Measurements from ENCODE around the gene RNF31.

The RNF31 gene

DNA sequence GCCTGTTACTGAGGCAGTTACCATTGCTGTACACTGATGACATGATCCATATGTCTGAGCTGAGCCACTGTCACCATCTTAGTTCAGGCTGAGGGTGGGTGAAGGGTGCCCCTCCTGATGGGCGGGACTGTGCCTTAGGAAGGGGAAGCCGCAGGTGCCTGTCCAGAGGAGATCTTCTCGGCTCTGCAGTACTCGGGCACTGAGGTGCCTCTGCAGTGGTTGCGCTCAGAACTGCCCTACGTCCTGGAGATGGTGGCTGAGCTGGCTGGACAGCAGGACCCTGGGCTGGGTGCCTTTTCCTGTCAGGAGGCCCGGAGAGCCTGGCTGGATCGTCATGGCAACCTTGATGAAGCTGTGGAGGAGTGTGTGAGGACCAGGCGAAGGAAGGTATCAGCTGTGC lies 3.7 kb downstream of the RNF31 start:
- Histone ChIP-seq H3K36me3 (ENCODE audit: insufficient read depth, low read length) (peaks cover 42% of the 10 kb centered on the region; the same call in 1 of the 2 replicates), H3K9ac (ENCODE audit: low read depth, low read length, poor library complexity, severe bottlenecking) (no peak overlapping the region), H3K4me2 (ENCODE audit: low read depth, low read length, poor library complexity, severe bottlenecking) (no peak overlapping the region), H3K79me2 (ENCODE audit: insufficient read depth, low read length) (peaks cover 44% of the 10 kb centered on the region), H3F3A (ENCODE audit: low read depth) (0 out of 2 replicates have a peak, but pooled peaks cover 2% of the 10 kb centered on the region), H3K9me2 (replicated peaks; ENCODE audit: low read depth, low read length) (no peaks in the 10 kb centered on the region), H3K4me1 (ENCODE audit: insufficient read depth, low read length, poor library complexity, severe bottlenecking) (peaks cover 15% of the 10 kb centered on the region), H3K27me3 (ENCODE audit: insufficient read depth, low read length, poor library complexity, severe bottlenecking) (no peaks in the 10 kb centered on the region), H2AFZ (ENCODE audit: low read length) (no peak overlapping the region), H3K9me3 (ENCODE audit: insufficient read depth, low read depth, low read length) (no peaks in the 10 kb centered on the region), H3K4me3 (ENCODE audit: low read length, poor library complexity, severe bottlenecking) (no peak overlapping the region), H4K20me1 (ENCODE audit: insufficient read depth, low read length, poor library complexity, severe bottlenecking) (peaks cover 22% of the 10 kb centered on the region)
- TF ChIP-seq, protein P1, sequence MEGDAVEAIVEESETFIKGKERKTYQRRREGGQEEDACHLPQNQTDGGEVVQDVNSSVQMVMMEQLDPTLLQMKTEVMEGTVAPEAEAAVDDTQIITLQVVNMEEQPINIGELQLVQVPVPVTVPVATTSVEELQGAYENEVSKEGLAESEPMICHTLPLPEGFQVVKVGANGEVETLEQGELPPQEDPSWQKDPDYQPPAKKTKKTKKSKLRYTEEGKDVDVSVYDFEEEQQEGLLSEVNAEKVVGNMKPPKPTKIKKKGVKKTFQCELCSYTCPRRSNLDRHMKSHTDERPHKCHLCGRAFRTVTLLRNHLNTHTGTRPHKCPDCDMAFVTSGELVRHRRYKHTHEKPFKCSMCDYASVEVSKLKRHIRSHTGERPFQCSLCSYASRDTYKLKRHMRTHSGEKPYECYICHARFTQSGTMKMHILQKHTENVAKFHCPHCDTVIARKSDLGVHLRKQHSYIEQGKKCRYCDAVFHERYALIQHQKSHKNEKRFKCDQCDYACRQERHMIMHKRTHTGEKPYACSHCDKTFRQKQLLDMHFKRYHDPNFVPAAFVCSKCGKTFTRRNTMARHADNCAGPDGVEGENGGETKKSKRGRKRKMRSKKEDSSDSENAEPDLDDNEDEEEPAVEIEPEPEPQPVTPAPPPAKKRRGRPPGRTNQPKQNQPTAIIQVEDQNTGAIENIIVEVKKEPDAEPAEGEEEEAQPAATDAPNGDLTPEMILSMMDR (conservative IDR thresholded peaks at IDR 0.05; ENCODE audit: low read length), result no peak
- no peak for TF ChIP-seq EZH2phosphoT487 (IDR thresholded peaks at IDR 0.05; ENCODE audit: borderline replicate concordance)

DNA sequence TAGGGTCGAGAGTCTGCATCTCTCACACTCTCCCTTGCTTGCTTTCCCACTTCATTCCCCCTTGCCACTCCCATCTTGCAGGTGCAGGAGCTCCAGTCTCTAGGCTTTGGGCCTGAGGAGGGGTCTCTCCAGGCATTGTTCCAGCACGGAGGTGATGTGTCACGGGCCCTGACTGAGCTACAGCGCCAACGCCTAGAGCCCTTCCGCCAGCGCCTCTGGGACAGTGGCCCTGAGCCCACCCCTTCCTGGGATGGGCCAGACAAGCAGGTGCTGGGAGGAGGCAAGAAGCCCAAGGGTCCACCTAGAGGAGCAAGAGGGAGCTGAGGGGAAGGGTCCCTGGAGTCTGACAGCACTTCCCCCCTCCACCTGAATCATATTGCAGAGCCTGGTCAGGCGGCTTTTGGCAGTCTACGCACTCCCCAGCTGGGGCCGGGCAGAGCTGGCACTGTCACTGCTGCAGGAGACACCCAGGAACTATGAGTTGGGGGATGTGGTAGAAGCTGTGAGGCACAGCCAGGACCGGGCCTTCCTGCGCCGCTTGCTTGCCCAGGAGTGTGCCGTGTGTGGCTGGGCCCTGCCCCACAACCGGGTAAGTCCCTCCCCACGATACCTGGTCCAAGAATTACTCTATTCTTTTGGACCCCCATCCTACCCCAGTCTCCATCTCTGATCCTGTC lies 4.2 kb downstream of the RNF31 start:
- TF ChIP-seq, protein P1 (conservative IDR thresholded peaks at IDR 0.05; ENCODE audit: low read length), result no peak
- TF ChIP-seq EZH2phosphoT487 (IDR thresholded peaks at IDR 0.05; ENCODE audit: borderline replicate concordance), result no peak
- no peak overlapping the region for H3K9ac ChIP-seq (ENCODE audit: low read depth, low read length, poor library complexity, severe bottlenecking)
- H3K36me3 ChIP-seq (ENCODE audit: insufficient read depth, low read length), result peaks cover 43% of the 10 kb centered on the region; the same call in 1 of the 2 replicates
- H3K9me3 ChIP-seq (ENCODE audit: insufficient read depth, low read depth, low read length), result no peaks in the 10 kb centered on the region
- H2AFZ ChIP-seq (ENCODE audit: low read length), result no peak overlapping the region
- no peak overlapping the region for H3K4me3 ChIP-seq (ENCODE audit: low read length, poor library complexity, severe bottlenecking)
- H3K9me2 ChIP-seq (replicated peaks; ENCODE audit: low read depth, low read length), result no peaks in the 10 kb centered on the region
- H4K20me1 ChIP-seq (ENCODE audit: insufficient read depth, low read length, poor library complexity, severe bottlenecking), result peaks cover 21% of the 10 kb centered on the region
- H3F3A ChIP-seq (ENCODE audit: low read depth), result 0 out of 2 replicates have a peak, but pooled peaks cover 2% of the 10 kb centered on the region
- H3K4me2 ChIP-seq (ENCODE audit: low read depth, low read length, poor library complexity, severe bottlenecking), result no peak overlapping the region
- H3K79me2 ChIP-seq (ENCODE audit: insufficient read depth, low read length), result peaks cover 40% of the 10 kb centered on the region
- no peaks in the 10 kb centered on the region for H3K27me3 ChIP-seq (ENCODE audit: insufficient read depth, low read length, poor library complexity, severe bottlenecking)
- H3K4me1 ChIP-seq (ENCODE audit: insufficient read depth, low read length, poor library complexity, severe bottlenecking), result peaks cover 12% of the 10 kb centered on the region

DNA sequence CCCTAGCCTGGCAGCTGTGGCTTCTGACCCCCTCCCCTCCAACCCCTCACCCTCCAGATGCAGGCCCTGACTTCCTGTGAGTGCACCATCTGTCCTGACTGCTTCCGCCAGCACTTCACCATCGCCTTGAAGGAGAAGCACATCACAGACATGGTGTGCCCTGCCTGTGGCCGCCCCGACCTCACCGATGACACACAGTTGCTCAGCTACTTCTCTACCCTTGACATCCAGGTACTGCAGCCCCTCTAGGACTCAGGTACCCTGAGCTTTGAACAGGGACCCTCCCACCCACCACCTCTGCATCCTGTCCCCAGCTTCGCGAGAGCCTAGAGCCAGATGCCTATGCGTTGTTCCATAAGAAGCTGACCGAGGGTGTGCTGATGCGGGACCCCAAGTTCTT lies 7.8 kb downstream of the RNF31 start:
- no peak overlapping the region for H3K4me3 ChIP-seq (ENCODE audit: low read length, poor library complexity, severe bottlenecking)
- no peak overlapping the region for H3K4me2 ChIP-seq (ENCODE audit: low read depth, low read length, poor library complexity, severe bottlenecking)
- H3K79me2 ChIP-seq (ENCODE audit: insufficient read depth, low read length), result peaks cover 12% of the 10 kb centered on the region; the same call in 1 of the 2 replicates
- H3K36me3 ChIP-seq (ENCODE audit: insufficient read depth, low read length), result peaks cover 50% of the 10 kb centered on the region; the same call in 1 of the 2 replicates
- no peaks in the 10 kb centered on the region for H3K9me3 ChIP-seq (ENCODE audit: insufficient read depth, low read depth, low read length)
- no peak overlapping the region for H3K9ac ChIP-seq (ENCODE audit: low read depth, low read length, poor library complexity, severe bottlenecking)
- no peak overlapping the region for H2AFZ ChIP-seq (ENCODE audit: low read length)
- no peaks in the 10 kb centered on the region for H3K4me1 ChIP-seq (ENCODE audit: insufficient read depth, low read length, poor library complexity, severe bottlenecking)
- peaks cover under 1% of the 10 kb centered on the region for H4K20me1 ChIP-seq (ENCODE audit: insufficient read depth, low read length, poor library complexity, severe bottlenecking)
- no peaks in the 10 kb centered on the region for H3F3A ChIP-seq (ENCODE audit: low read depth)
- H3K9me2 ChIP-seq (replicated peaks; ENCODE audit: low read depth, low read length), result no peaks in the 10 kb centered on the region
- no peak for TF ChIP-seq EZH2phosphoT487 (IDR thresholded peaks at IDR 0.05; ENCODE audit: borderline replicate concordance)
- TF ChIP-seq, protein P1 (conservative IDR thresholded peaks at IDR 0.05; ENCODE audit: low read length), result no peak
- H3K27me3 ChIP-seq (ENCODE audit: insufficient read depth, low read length, poor library complexity, severe bottlenecking), result no peaks in the 10 kb centered on the region

All from Loucy (cell line).